Mesothelial cell of epicardium (in vitro differentiated cells): Measurements from ENCODE around the gene TNXB. TPM values are rescaled to one million over a fixed set of nuclear protein-coding genes. Genes with fewer than 3 reads are reported as not detected.
A peak's percentile ranks its signal among the peaks of the same experiment; 100 is the strongest.

ENCODE experiments used
- DNase-seq, 2 experiments: peaks; one replicate each; pipeline ENCODE4 v3.0.0; 2021; ENCODE audit warnings: low spot score in 2 of 2; ENCODE audit not compliant: unreplicated experiment in 2 of 2
- H3K27ac Mint-ChIP-seq: 2 replicates; pipeline ENCODE4 v1.8.0; 2021; ENCODE audit warnings: mixed read lengths
- H3K27me3 Mint-ChIP-seq: 2 replicates; pipeline ENCODE4 v1.8.0; 2021; ENCODE audit warnings: low read depth, mixed read lengths
- H3K36me3 Mint-ChIP-seq: 2 replicates; pipeline ENCODE4 v1.8.0; 2021; ENCODE audit warnings: mixed read lengths
- H3K4me1 Mint-ChIP-seq: 2 replicates; pipeline ENCODE4 v1.8.0; 2021; ENCODE audit warnings: mixed read lengths
- H3K4me3 Mint-ChIP-seq: 2 replicates; pipeline ENCODE4 v1.8.0; 2021; ENCODE audit warnings: mild to moderate bottlenecking, moderate library complexity, mixed read lengths
- H3K9me3 Mint-ChIP-seq: 2 replicates; pipeline ENCODE4 v1.8.0; 2021; ENCODE audit warnings: mixed read lengths
- CTCF ChIP-seq: fragments of 200-600 bp; sonication (generic); IDR thresholded peaks from one replicate; pipeline ENCODE4 v1.5.0; 2021; ENCODE audit warnings: antibody characterized with exemption; ENCODE audit not compliant: unreplicated experiment
- total RNA-seq: library from RNA; stranded (reverse); gene quantifications from 3 replicates; pipeline ENCODE4 v1.2.1, GENCODE V29; 2021

TNXB gene
- total RNA-seq, 1 donor from 2014 or later, result 13.9 TPM

- H3K36me3 Mint-ChIP-seq, result peaks cover 10% of the 10 kb centered on the region
- H3K9me3 Mint-ChIP-seq, result no peaks in the 10 kb centered on the region
- H3K4me3 Mint-ChIP-seq, result peak overlapping the region; percentile 99
- no peak for TF ChIP-seq CTCF
- peaks cover 5% of the 10 kb centered on the region for H3K27me3 Mint-ChIP-seq
- peak in 1 of 2 experiments; percentile 61 for DNase-seq
- peaks cover 42% of the 10 kb centered on the region for H3K4me1 Mint-ChIP-seq
- H3K27ac Mint-ChIP-seq, result peak overlapping the region; percentile 99
These were observed 43.8 kb upstream of the TNXB start for GRCh38 chr6:32152769-32153563.

DNA sequence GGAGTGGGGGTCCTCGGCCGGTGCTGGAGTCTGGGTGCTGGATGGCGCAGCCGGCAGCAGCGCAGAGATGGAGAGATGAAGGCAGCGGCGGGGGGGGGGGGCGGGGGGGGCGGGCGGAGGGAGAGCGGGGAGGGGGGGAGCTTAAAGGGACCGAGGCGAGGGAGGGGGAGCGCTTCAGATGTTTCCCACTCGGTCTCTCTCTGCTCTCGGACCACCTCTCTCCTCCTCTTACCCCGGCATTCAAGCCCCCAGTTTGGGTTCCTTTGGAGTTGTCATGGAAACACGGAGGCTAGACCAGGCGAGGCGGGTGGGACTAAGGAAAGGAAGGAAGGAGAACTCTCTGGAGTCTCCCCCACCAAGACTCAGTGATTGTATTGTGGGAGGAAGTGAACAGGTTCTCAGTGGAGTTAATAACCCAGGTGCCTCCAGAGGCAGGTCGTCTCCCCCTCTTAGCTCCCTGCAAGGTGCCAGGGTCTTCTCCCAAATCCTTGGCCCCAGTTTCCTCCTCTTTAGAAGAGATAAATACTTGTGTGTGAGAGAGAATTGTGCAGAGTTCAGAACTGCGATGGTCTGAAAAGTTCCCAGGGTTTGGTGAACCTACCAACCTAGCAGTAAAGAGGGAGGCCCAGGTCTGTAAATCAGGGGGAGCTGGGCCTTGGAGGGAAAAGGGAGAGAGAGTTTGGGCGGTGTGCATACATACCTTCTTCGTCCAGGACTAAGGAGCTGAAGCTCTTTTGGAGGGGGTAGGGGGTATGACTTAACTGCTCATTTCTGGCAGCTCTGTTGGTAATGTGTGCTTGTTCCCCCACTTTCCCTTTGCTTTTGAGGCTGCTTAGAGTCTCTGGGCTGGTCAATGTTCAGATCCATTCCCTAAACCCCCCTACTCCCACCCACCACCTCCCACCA lies 43.0 kb upstream of the TNXB start, which contains the start of gene PRRT1:
Gene PRRT1, minus strand, starts transcription at position 77 of the 906 bp plus-strand sequence. CDS start 112 bp downstream, outside the sequence.
- Mint-ChIP-seq H3K9me3 (no peaks in the 10 kb centered on the region), H3K4me3 (peak within 1 kb of the TSS; percentile 99), H3K36me3 (peaks cover 3% of the 10 kb centered on the region), H3K4me1 (peaks cover 42% of the 10 kb centered on the region), H3K27me3 (peaks cover 5% of the 10 kb centered on the region), H3K27ac (peak within 1 kb of the TSS; percentile 99)
- TF ChIP-seq CTCF, result no peak
- DNase-seq, result no peak

DNA sequence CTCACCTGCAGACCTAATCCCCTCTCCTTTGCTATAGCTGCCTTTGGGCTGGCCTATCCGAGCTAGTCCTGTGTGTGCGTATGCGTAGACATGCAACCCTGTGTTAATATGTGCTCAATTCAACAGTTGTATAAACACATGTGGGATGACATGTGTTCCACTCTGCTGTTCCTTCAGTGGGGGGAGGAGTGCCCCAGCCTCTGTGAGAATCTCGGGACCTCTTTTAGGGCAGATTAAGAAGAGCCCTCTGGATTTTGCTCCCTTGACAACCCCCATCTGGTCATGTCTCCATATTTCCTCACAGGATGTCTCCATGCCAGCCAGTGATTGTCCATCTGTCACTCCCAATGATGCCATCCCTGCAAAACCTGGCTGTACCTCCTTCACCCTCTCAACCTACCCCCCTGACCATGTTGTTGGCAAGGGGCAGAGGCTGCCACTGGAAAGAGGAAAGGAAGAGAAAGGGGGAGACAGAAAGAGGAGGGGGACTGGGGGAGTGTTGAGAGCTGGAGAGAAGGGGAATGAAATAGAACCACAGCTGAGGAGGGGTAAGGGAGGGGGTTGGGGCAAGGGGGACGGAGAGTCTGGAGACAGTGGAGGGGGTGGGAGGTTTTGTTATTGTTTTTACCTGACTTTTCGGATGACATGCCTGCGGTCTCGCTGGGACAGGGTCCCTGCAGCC lies 42.2 kb upstream of the TNXB start:
- Mint-ChIP-seq H3K36me3 (peaks cover 3% of the 10 kb centered on the region), H3K4me3 (peak overlapping the region; percentile 61), H3K27ac (peak overlapping the region; percentile 74), H3K9me3 (no peaks in the 10 kb centered on the region), H3K4me1 (peaks cover 48% of the 10 kb centered on the region), H3K27me3 (peaks cover 5% of the 10 kb centered on the region)
- DNase-seq, result no peak
- no peak for TF ChIP-seq CTCF

- Mint-ChIP-seq H3K27me3 (peaks cover 5% of the 10 kb centered on the region), H3K27ac (no peak overlapping the region), H3K4me1 (peaks cover 48% of the 10 kb centered on the region)
These were observed 41.1 kb upstream of the TNXB start for GRCh38 chr6:32149932-32150870.

More at GRCh38 chr6:32149932-32150870, 41.1 kb upstream of the TNXB start:
- TF ChIP-seq CTCF, result no peak
- H3K4me3 Mint-ChIP-seq, result peak overlapping the region; percentile 61
- DNase-seq, result no peak
- H3K9me3 Mint-ChIP-seq, result no peaks in the 10 kb centered on the region
- peaks cover 3% of the 10 kb centered on the region for H3K36me3 Mint-ChIP-seq
